Measurements from ENCODE around the gene CACNA1I.

Gene CACNA1I

GRCh38 chr22:39648630-39648950 is 78.0 kb downstream of the CACNA1I start:
- DNase-seq (ENCODE audit: low spot score) = no peak

- DNase-seq (ENCODE audit: low spot score) = no peak
Observed at GRCh38 chr22:39649500-39650089, 79.0 kb downstream of the CACNA1I start.

- DNase-seq (ENCODE audit: low spot score) = no peak
Observed at GRCh38 chr22:39651053-39651996, 80.8 kb downstream of the CACNA1I start.

GRCh38 chr22:39652990-39653786 is 82.6 kb downstream of the CACNA1I start:
- no peak for DNase-seq (ENCODE audit: low spot score)

- no peak for DNase-seq (ENCODE audit: low spot score)
Observed at GRCh38 chr22:39653787-39654077, 83.2 kb downstream of the CACNA1I start.

- no peak for DNase-seq (ENCODE audit: low spot score)
Observed at GRCh38 chr22:39654131-39654926, 83.8 kb downstream of the CACNA1I start.

- no peak for DNase-seq (ENCODE audit: low spot score)
Observed at GRCh38 chr22:39655004-39655579, 84.5 kb downstream of the CACNA1I start.

- no peak for DNase-seq (ENCODE audit: low spot score)
Observed at GRCh38 chr22:39655831-39656230, 85.3 kb downstream of the CACNA1I start.

GRCh38 chr22:39656495-39657490 is 86.2 kb downstream of the CACNA1I start:
- DNase-seq (ENCODE audit: low spot score) = no peak

GRCh38 chr22:39658367-39658766 is 87.8 kb downstream of the CACNA1I start:
- DNase-seq (ENCODE audit: low spot score) = no peak

GRCh38 chr22:39658806-39659463 is 88.4 kb downstream of the CACNA1I start:
- DNase-seq (ENCODE audit: low spot score) = no peak

- DNase-seq (ENCODE audit: low spot score) = no peak
Observed at GRCh38 chr22:39661501-39661841, 90.9 kb downstream of the CACNA1I start.

GRCh38 chr22:39661842-39662685 is 91.5 kb downstream of the CACNA1I start:
- no peak for DNase-seq (ENCODE audit: low spot score)

- DNase-seq (ENCODE audit: low spot score) = no peak
Observed at GRCh38 chr22:39662686-39663052, 92.1 kb downstream of the CACNA1I start.

GRCh38 chr22:39663751-39664150 is 93.2 kb downstream of the CACNA1I start:
- DNase-seq (ENCODE audit: low spot score) = no peak

- no peak for DNase-seq (ENCODE audit: low spot score)
Observed at GRCh38 chr22:39664485-39665200, 94.1 kb downstream of the CACNA1I start.

GRCh38 chr22:39665229-39665628 is 94.7 kb downstream of the CACNA1I start:
- DNase-seq (ENCODE audit: low spot score) = no peak

GRCh38 chr22:39665661-39666431 is 95.3 kb downstream of the CACNA1I start:
- no peak for DNase-seq (ENCODE audit: low spot score)
